ENCODE data around the gene CSTF3. TPM values are rescaled to one million over a fixed set of nuclear protein-coding genes. Genes with fewer than 3 reads are reported as not detected.

Gene CSTF3
- total and polyA plus RNA-seq, 10 of the 15 experiments (the other 5 are each of a cell fraction or from before 2014, with no cell fraction given), result 25.4 to 63.5 (median 49.5) TPM

DNA sequence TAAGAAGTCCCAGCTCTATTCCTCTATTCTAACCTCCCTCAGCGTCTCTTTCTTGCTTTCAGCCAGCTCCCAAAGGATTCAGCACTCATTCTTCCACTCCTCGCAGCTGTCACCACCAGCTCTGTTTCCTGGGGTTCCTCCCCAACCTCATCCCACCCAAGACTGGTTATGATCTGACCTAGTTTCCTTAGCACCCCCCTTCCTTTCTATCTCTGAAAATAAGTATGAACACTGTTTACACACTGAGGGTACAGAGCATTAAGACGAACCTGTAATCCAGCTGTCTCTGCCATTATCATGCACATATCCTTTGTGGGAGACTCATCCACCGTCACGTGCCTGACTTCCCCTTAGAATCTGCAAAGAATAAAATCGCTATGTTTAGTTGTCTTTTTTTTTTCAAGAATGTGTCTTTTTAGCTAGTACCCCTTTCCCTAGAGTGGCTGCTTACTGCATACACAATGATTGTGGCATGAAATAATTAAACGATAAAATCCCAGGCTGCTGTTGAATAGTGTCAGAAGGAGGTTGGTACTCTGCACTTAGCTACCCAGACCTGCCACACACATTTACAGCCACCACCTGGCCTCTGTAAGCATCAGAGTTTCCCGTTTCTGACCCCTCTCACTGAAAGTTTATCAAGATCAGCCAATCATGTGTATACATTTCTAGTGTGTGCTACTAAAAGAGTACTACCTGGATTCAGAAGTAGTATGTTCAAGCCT is 26.9 kb upstream of the CSTF3 start:
- Histone ChIP-seq H3K9me3 (replicated peaks; ENCODE audit: control insufficient read depth, insufficient read depth, low read length) (no peaks in the 10 kb centered on the region), H3K9ac (ENCODE audit: control insufficient read depth, insufficient read depth, low read length) (no peak overlapping the region), H3K4me3 (no peak overlapping the region), H2AFZ (ENCODE audit: control insufficient read depth, low read depth, low read length) (no peak overlapping the region), H3K79me2 (ENCODE audit: control insufficient read depth, insufficient read depth, low read length) (no peaks in the 10 kb centered on the region), H3K27ac (ENCODE audit: control insufficient read depth, insufficient read depth) (no peak overlapping the region), H3K4me1 (ENCODE audit: control insufficient read depth, insufficient read depth, low read length) (no peaks in the 10 kb centered on the region), H3K36me3 (ENCODE audit: control insufficient read depth in 2 of 2, insufficient read depth in 2 of 2, low read length in 1 of 2) (no peaks in the 10 kb centered on the region), H4K20me1 (ENCODE audit: control insufficient read depth, insufficient read depth) (no peaks in the 10 kb centered on the region), H3K27me3 (replicated peaks in 1 of 2; ENCODE audit: control insufficient read depth in 2 of 2, insufficient read depth in 2 of 2, low read length in 1 of 2) (no peaks in the 10 kb centered on the region), H3K4me2 (ENCODE audit: control insufficient read depth, insufficient read depth) (no peak overlapping the region)
- no peak for FAIRE-seq
- no TSS peak for BruUV-seq (replicated peaks)
- intact Hi-C loops (cut with micrococcal nuclease; ENCODE audit: unreplicated experiment), result no loop called here
- ATAC-seq, result no peak
- SMC1A ChIA-PET (ENCODE audit: uncharacterized antibody, unreplicated experiment), result interaction anchor here (1.1 kb wide), 3 partner anchors 17 to 59 kb away, joined by 3 to 4 read pairs (median 4); no protein-coding TSS in a partner anchor
- POLR2A ChIA-PET, result no interaction called here
- WGBS (ENCODE audit: insufficient coverage, insufficient replicate concordance, low lambda C conversion rate, missing lambda C conversion rate), result 80% methylated on average over 8 of the region's 8 CpGs
- CTCF ChIA-PET, result interaction anchor here (1.0 to 1.5 kb wide), 2 partner anchors 11 to 34 kb away, joined by 3 to 5 read pairs; no protein-coding TSS in a partner anchor
- RAD21 ChIA-PET (ENCODE audit: unreplicated experiment), result interaction anchor here (0.7 kb wide), 1 partner anchor 26 kb away, joined by 3 read pairs; no protein-coding TSS in a partner anchor
- TF ChIP-seq EED (IDR thresholded peaks at IDR 0.05; ENCODE audit: low read depth), result no peak
- TF ChIP-seq, protein P1, sequence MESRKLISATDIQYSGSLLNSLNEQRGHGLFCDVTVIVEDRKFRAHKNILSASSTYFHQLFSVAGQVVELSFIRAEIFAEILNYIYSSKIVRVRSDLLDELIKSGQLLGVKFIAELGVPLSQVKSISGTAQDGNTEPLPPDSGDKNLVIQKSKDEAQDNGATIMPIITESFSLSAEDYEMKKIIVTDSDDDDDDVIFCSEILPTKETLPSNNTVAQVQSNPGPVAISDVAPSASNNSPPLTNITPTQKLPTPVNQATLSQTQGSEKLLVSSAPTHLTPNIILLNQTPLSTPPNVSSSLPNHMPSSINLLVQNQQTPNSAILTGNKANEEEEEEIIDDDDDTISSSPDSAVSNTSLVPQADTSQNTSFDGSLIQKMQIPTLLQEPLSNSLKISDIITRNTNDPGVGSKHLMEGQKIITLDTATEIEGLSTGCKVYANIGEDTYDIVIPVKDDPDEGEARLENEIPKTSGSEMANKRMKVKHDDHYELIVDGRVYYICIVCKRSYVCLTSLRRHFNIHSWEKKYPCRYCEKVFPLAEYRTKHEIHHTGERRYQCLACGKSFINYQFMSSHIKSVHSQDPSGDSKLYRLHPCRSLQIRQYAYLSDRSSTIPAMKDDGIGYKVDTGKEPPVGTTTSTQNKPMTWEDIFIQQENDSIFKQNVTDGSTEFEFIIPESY (IDR thresholded peaks at IDR 0.05), result no peak
- in situ Hi-C loops (cut with MboI), result no loop called here
- no peak for DNase-seq (ENCODE audit: low read depth, low spot score)

DNA sequence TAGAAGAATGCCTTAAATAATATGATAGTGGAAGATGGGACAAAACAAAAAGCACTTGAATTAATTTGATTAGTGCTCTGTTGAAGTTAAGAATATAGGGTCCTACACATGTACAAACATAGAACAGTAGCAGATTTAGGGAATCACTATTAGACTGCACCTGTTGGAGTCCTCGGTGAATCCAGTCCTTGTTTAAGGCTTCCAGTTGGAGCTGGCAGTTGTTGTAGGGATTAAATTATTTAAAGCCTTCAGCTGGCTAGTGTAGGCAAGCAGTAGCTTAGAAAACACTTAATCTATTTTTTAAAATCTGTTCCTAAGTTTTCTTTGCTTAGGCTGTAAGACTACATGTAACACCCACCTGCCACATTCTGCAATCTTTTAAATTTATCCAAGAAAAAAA is 24.5 kb upstream of the CSTF3 start:
- in situ Hi-C loops (cut with MboI), result no loop called here
- no peaks in the 10 kb centered on the region for H3K9me3 ChIP-seq (replicated peaks; ENCODE audit: control insufficient read depth, insufficient read depth, low read length)
- no peak overlapping the region for H3K9ac ChIP-seq (ENCODE audit: control insufficient read depth, insufficient read depth, low read length)
- H3K36me3 ChIP-seq (ENCODE audit: control insufficient read depth in 2 of 2, insufficient read depth in 2 of 2, low read length in 1 of 2), result no peaks in the 10 kb centered on the region
- DNase-seq (ENCODE audit: low read depth, low spot score) (no peak), FAIRE-seq (no peak), ATAC-seq (no peak)
- no peaks in the 10 kb centered on the region for H3K79me2 ChIP-seq (ENCODE audit: control insufficient read depth, insufficient read depth, low read length)
- ChIA-PET POLR2A (no interaction called here), CTCF (interaction anchor here (1.2 kb wide), 1 partner anchor 9 kb away, joined by 3 read pairs; no protein-coding TSS in a partner anchor), RAD21 (ENCODE audit: unreplicated experiment) (no interaction called here), SMC1A (ENCODE audit: uncharacterized antibody, unreplicated experiment) (no interaction called here)
- WGBS (ENCODE audit: insufficient coverage, insufficient replicate concordance, low lambda C conversion rate, missing lambda C conversion rate), result 97% methylated on average over 1 of the region's 1 CpG
- TF ChIP-seq, protein P2, sequence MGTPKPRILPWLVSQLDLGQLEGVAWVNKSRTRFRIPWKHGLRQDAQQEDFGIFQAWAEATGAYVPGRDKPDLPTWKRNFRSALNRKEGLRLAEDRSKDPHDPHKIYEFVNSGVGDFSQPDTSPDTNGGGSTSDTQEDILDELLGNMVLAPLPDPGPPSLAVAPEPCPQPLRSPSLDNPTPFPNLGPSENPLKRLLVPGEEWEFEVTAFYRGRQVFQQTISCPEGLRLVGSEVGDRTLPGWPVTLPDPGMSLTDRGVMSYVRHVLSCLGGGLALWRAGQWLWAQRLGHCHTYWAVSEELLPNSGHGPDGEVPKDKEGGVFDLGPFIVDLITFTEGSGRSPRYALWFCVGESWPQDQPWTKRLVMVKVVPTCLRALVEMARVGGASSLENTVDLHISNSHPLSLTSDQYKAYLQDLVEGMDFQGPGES (IDR thresholded peaks at IDR 0.05), result no peak
- TF ChIP-seq ATF7 (IDR thresholded peaks at IDR 0.05; ENCODE audit: low read depth), result no peak
- TF ChIP-seq, protein P3, sequence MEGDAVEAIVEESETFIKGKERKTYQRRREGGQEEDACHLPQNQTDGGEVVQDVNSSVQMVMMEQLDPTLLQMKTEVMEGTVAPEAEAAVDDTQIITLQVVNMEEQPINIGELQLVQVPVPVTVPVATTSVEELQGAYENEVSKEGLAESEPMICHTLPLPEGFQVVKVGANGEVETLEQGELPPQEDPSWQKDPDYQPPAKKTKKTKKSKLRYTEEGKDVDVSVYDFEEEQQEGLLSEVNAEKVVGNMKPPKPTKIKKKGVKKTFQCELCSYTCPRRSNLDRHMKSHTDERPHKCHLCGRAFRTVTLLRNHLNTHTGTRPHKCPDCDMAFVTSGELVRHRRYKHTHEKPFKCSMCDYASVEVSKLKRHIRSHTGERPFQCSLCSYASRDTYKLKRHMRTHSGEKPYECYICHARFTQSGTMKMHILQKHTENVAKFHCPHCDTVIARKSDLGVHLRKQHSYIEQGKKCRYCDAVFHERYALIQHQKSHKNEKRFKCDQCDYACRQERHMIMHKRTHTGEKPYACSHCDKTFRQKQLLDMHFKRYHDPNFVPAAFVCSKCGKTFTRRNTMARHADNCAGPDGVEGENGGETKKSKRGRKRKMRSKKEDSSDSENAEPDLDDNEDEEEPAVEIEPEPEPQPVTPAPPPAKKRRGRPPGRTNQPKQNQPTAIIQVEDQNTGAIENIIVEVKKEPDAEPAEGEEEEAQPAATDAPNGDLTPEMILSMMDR (IDR thresholded peaks at IDR 0.05 in 2 of 3, conservative IDR thresholded peaks at IDR 0.05 in 1 of 3; ENCODE audit: control insufficient read depth in 2 of 3, extremely low read depth in 1 of 3, insufficient read depth in 1 of 3, low read depth in 3 of 3, low read length in 3 of 3), result no peak
- no peak overlapping the region for H3K4me2 ChIP-seq (ENCODE audit: control insufficient read depth, insufficient read depth)
- no TSS peak for BruUV-seq (replicated peaks)
- H3K4me1 ChIP-seq (ENCODE audit: control insufficient read depth, insufficient read depth, low read length), result no peaks in the 10 kb centered on the region
- H3K27ac ChIP-seq (ENCODE audit: control insufficient read depth, insufficient read depth), result no peak overlapping the region
- H2AFZ ChIP-seq (ENCODE audit: control insufficient read depth, low read depth, low read length), result no peak overlapping the region
- no peak overlapping the region for H3K4me3 ChIP-seq
- no peaks in the 10 kb centered on the region for H4K20me1 ChIP-seq (ENCODE audit: control insufficient read depth, insufficient read depth)
- intact Hi-C loops (cut with micrococcal nuclease; ENCODE audit: unreplicated experiment), result no loop called here
- no peaks in the 10 kb centered on the region for H3K27me3 ChIP-seq (replicated peaks in 1 of 2; ENCODE audit: control insufficient read depth in 2 of 2, insufficient read depth in 2 of 2, low read length in 1 of 2)

All from GM12878 (cell line).